Measurements from ENCODE around the gene LY6G6C.

DNA sequence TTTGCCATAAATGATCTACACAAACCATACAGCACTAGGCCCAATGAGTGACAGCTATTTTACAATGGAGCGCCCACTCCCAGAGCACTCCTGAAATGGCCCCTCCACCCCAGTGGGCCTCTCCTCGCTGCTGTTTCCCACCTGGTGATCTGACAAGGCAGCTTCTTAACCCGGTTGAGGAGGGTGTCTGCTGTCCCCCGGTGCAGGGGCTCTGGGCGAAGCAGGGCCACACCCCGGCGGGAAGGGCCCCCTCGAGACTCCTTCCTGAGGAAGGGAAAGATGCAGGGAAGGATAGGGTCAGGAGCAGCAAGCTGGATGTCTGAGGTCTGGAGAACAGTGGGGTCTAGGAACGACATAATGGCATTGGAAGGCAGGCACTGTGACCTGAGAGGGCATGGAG lies 28.7 kb downstream of the LY6G6C start:
- TF ChIP-seq ELF4 (IDR thresholded peaks at IDR 0.05) (no peak), BHLHE40 (IDR thresholded peaks at IDR 0.05; ENCODE audit: borderline replicate concordance) (no peak), L3MBTL2 (conservative IDR thresholded peaks at IDR 0.05) (no peak), HDGF (IDR thresholded peaks at IDR 0.05; ENCODE audit: borderline replicate concordance) (no peak)

Data from HEK293T (cell line).